HEK293 (cell line): ENCODE results near the gene OTX1.

Experiments used
- CTCF ChIA-PET: fragments of 350-600 bp; formaldehyde crosslinking; extraction: SDS; loops from one replicate; lab custom pipeline; 2021; ENCODE audit warnings: antibody characterized with exemption; lab: Yijun Ruan, JAX
- POLR2A ChIA-PET: fragments of 300-600 bp; formaldehyde crosslinking; extraction: SDS; loops from one replicate; lab custom pipeline; 2020; ENCODE audit warnings: antibody characterized with exemption, inconsistent platforms; lab: Yijun Ruan, JAX
- H3K27ac ChIP-seq: fragments of 200-500 bp; sonication (Bioruptor generic); 2 replicates; pipeline ENCODE4 v1.5.1; 2014; ENCODE audit warnings: low read depth, low read length, control low read depth, inconsistent platforms; ENCODE audit errors: extremely low read depth
- H3K36me3 ChIP-seq, 2 experiments: fragments of 200-500 bp in 1 of 2; sonication (Bioruptor generic) in 1 of 2; 1 replicate in 1 of 2; 2 replicates in 1 of 2; pipeline ENCODE4 v1.5.1; 2014 to 2017; ENCODE audit warnings: inconsistent platforms in 2 of 2, low read length in 2 of 2; ENCODE audit not compliant: control insufficient read depth in 2 of 2, insufficient read depth in 1 of 2
- H3K4me1 ChIP-seq: fragments of 200-500 bp; sonication (Bioruptor generic); 2 replicates; pipeline ENCODE4 v1.5.1; 2014; ENCODE audit warnings: mild to moderate bottlenecking, low read length, inconsistent platforms; ENCODE audit not compliant: control insufficient read depth, insufficient read depth
- H3K4me3 ChIP-seq: 2 replicates; pipeline ENCODE4 v1.5.1; 2011; ENCODE audit warnings: low read depth, mild to moderate bottlenecking, control low read depth, low read length, moderate library complexity
- H3K9me3 ChIP-seq: fragments of 200-500 bp; sonication (Bioruptor generic); 2 replicates; pipeline ENCODE4 v1.5.1; 2014; ENCODE audit warnings: low read depth, low read length, inconsistent platforms; ENCODE audit not compliant: control insufficient read depth, insufficient read depth
- CTCF ChIP-seq: fragments of 450-650 bp; formaldehyde crosslinking; IDR thresholded peaks from 2 replicates; pipeline ENCODE4 v1.5.1; 2016; ENCODE audit warnings: missing biosample characterization, missing genetic modification characterization
- GLI4 ChIP-seq: fragments of 450-650 bp; formaldehyde crosslinking; IDR thresholded peaks from 2 replicates; pipeline ENCODE4 v1.5.1; 2016; ENCODE audit warnings: missing biosample characterization, missing genetic modification characterization
- GLIS2 ChIP-seq: fragments of 450-650 bp; formaldehyde crosslinking; IDR thresholded peaks from 2 replicates; pipeline ENCODE4 v1.5.1; 2016; ENCODE audit warnings: missing biosample characterization, missing genetic modification characterization
- INSM2 ChIP-seq: fragments of 450-650 bp; formaldehyde crosslinking; IDR thresholded peaks from 2 replicates; pipeline ENCODE4 v1.5.1; 2016; ENCODE audit warnings: missing biosample characterization, missing genetic modification characterization
- SETDB1 ChIP-seq: IDR thresholded peaks from one replicate; pipeline ENCODE4 v1.6.1; 2017; ENCODE audit warnings: mild to moderate bottlenecking, low read length, moderate library complexity, mixed read lengths; ENCODE audit not compliant: insufficient read length
- TRIM28 ChIP-seq: IDR thresholded peaks from 2 replicates; pipeline ENCODE4 v1.6.1; 2011; ENCODE audit warnings: low read length, control low read depth, borderline replicate concordance
- WT1 ChIP-seq: fragments of 450-650 bp; formaldehyde crosslinking; IDR thresholded peaks from 2 replicates; pipeline ENCODE4 v1.5.1; 2016; ENCODE audit warnings: missing biosample characterization, missing genetic modification characterization
- ZBTB17 ChIP-seq: fragments of 450-650 bp; formaldehyde crosslinking; IDR thresholded peaks from 2 replicates; pipeline ENCODE4 v1.5.1; 2016; ENCODE audit warnings: missing biosample characterization, missing genetic modification characterization
- ZEB2 ChIP-seq: fragments of 450-650 bp; formaldehyde crosslinking; IDR thresholded peaks from 2 replicates; pipeline ENCODE4 v1.5.1; 2016; ENCODE audit warnings: missing biosample characterization, missing genetic modification characterization
- ZFHX2 ChIP-seq: fragments of 450-650 bp; formaldehyde crosslinking; conservative IDR thresholded peaks from 2 replicates; pipeline ENCODE4 v1.5.1; 2016; ENCODE audit warnings: missing biosample characterization, missing genetic modification characterization
- ZNF239 ChIP-seq: fragments of 450-650 bp; formaldehyde crosslinking; IDR thresholded peaks from 2 replicates; pipeline ENCODE4 v1.5.1; 2016; ENCODE audit warnings: missing biosample characterization, missing genetic modification characterization
- ZNF248 ChIP-seq: fragments of 450-650 bp; formaldehyde crosslinking; IDR thresholded peaks from 2 replicates; pipeline ENCODE4 v1.5.1; 2017; ENCODE audit warnings: missing biosample characterization, missing genetic modification characterization
- ZNF529 ChIP-seq: fragments of 450-650 bp; formaldehyde crosslinking; IDR thresholded peaks from 2 replicates; pipeline ENCODE4 v1.5.1; 2017; ENCODE audit warnings: missing genetic modification characterization, missing biosample characterization; ENCODE audit not compliant: insufficient replicate concordance
- ZNF549 ChIP-seq: fragments of 450-650 bp; IDR thresholded peaks from 2 replicates; pipeline ENCODE4 v1.5.1; 2018; ENCODE audit warnings: missing biosample characterization, missing genetic modification characterization, mild to moderate bottlenecking, inconsistent platforms, moderate library complexity
- ZNF558 ChIP-seq: fragments of 450-650 bp; formaldehyde crosslinking; IDR thresholded peaks from 2 replicates; pipeline ENCODE4 v1.5.1; 2016; ENCODE audit warnings: missing biosample characterization, missing genetic modification characterization
- ZNF580 ChIP-seq: fragments of 450-650 bp; formaldehyde crosslinking; IDR thresholded peaks from 2 replicates; pipeline ENCODE4 v1.5.1; 2016; ENCODE audit warnings: missing biosample characterization, missing genetic modification characterization
- ZNF600 ChIP-seq: fragments of 450-650 bp; formaldehyde crosslinking; IDR thresholded peaks from 2 replicates; pipeline ENCODE4 v1.5.1; 2016; ENCODE audit warnings: missing biosample characterization, missing genetic modification characterization
- ZNF677 ChIP-seq: fragments of 450-650 bp; IDR thresholded peaks from 2 replicates; pipeline ENCODE4 v1.5.0; 2018; ENCODE audit warnings: missing biosample characterization, mild to moderate bottlenecking, missing genetic modification characterization, moderate library complexity
- ZSCAN16 ChIP-seq: fragments of 450-650 bp; formaldehyde crosslinking; IDR thresholded peaks from 2 replicates; pipeline ENCODE4 v1.5.1; 2016; ENCODE audit warnings: missing biosample characterization, missing genetic modification characterization
- TF ChIP-seq, protein P1 (sequence below): fragments of 450-650 bp; formaldehyde crosslinking; IDR thresholded peaks from 2 replicates; pipeline ENCODE4 v1.5.1; 2016; ENCODE audit warnings: missing biosample characterization, missing genetic modification characterization, low read depth
- TF ChIP-seq, protein P2 (sequence below): fragments of 450-650 bp; formaldehyde crosslinking; IDR thresholded peaks from 2 replicates; pipeline ENCODE4 v1.5.1; 2017; ENCODE audit warnings: missing biosample characterization, missing genetic modification characterization
- TF ChIP-seq, protein P3 (sequence below): fragments of 450-650 bp; formaldehyde crosslinking; IDR thresholded peaks from 2 replicates; pipeline ENCODE4 v1.5.1; 2017; ENCODE audit warnings: missing biosample characterization, missing genetic modification characterization
- TF ChIP-seq, protein P4 (sequence below): fragments of 450-650 bp; formaldehyde crosslinking; IDR thresholded peaks from 2 replicates; pipeline ENCODE4; 2016; ENCODE audit warnings: missing biosample characterization, missing genetic modification characterization
- TF ChIP-seq, protein P5 (sequence below): fragments of 450-650 bp; formaldehyde crosslinking; IDR thresholded peaks from 2 replicates; pipeline ENCODE4 v1.5.1; 2016; ENCODE audit warnings: missing biosample characterization, missing genetic modification characterization
- TF ChIP-seq, protein P6 (sequence below): fragments of 450-650 bp; formaldehyde crosslinking; IDR thresholded peaks from 2 replicates; pipeline ENCODE4 v1.5.1; 2016; ENCODE audit warnings: missing biosample characterization, missing genetic modification characterization

Gene OTX1

GRCh38 chr2:63050334-63051041, at the start of gene OTX1:
Gene OTX1 (plus strand): TSS chr2:63050830. CDS start chr2:63052991, 2,161 bp downstream.
- peak within 1 kb of the TSS; percentile 99 for H3K27ac ChIP-seq
- ChIA-PET CTCF (no interaction called here), POLR2A (interaction anchor here (0.6 to 1.0 kb wide), 4 partner anchors 9 to 86 kb away, joined by 3 to 4 read pairs (median 4); no protein-coding TSS in a partner anchor)
- no peaks in the 10 kb centered on the region for H3K9me3 ChIP-seq
- H3K36me3 ChIP-seq, result peaks cover 0 to 32% of the 10 kb centered on the region in 2 experiments; a peak in 1 of 3 replicates
- peaks cover 2% of the 10 kb centered on the region; the same call in 1 of the 2 replicates for H3K4me1 ChIP-seq
- peak within 1 kb of the TSS; percentile 70 for H3K4me3 ChIP-seq
- TF ChIP-seq SETDB1 (no peak), ZNF600 (peak; percentile 19; the same call in 1 of the 2 replicates), CTCF (tag by site-specific recombination) (peak; percentile 57), ZNF580 (tag by site-specific recombination) (peak; percentile 60; the same call in 1 of the 2 replicates), ZEB2 (tag by site-specific recombination) (peak; percentile 69; the same call in 1 of the 2 replicates), ZNF239 (tag by site-specific recombination) (no peak), INSM2 (tag by site-specific recombination) (peak; percentile 27; the same call in 1 of the 2 replicates), ZFHX2 (tag by site-specific recombination) (peak; percentile 66), GLIS2 (tag by site-specific recombination) (peak; percentile 80), ZNF558 (no peak), WT1 (tag by site-specific recombination) (peak; percentile 67; the same call in 1 of the 2 replicates), ZBTB17 (tag by site-specific recombination) (peak; percentile 84), ZSCAN16 (no peak), GLI4 (tag by site-specific recombination) (no peak), ZNF549 (tag by site-specific recombination) (no peak), TRIM28 (no peak), ZNF677 (tag by site-specific recombination) (no peak), ZNF248 (tag by site-specific recombination) (no peak), ZNF529 (tag by site-specific recombination) (no peak)
- TF ChIP-seq, protein P1, sequence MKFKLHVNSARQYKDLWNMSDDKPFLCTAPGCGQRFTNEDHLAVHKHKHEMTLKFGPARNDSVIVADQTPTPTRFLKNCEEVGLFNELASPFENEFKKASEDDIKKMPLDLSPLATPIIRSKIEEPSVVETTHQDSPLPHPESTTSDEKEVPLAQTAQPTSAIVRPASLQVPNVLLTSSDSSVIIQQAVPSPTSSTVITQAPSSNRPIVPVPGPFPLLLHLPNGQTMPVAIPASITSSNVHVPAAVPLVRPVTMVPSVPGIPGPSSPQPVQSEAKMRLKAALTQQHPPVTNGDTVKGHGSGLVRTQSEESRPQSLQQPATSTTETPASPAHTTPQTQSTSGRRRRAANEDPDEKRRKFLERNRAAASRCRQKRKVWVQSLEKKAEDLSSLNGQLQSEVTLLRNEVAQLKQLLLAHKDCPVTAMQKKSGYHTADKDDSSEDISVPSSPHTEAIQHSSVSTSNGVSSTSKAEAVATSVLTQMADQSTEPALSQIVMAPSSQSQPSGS (tag by site-specific recombination), result no peak
- TF ChIP-seq, protein P2, sequence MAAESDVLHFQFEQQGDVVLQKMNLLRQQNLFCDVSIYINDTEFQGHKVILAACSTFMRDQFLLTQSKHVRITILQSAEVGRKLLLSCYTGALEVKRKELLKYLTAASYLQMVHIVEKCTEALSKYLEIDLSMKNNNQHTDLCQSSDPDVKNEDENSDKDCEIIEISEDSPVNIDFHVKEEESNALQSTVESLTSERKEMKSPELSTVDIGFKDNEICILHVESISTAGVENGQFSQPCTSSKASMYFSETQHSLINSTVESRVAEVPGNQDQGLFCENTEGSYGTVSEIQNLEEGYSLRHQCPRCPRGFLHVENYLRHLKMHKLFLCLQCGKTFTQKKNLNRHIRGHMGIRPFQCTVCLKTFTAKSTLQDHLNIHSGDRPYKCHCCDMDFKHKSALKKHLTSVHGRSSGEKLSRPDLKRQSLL (tag by site-specific recombination), result peak; percentile 80
- TF ChIP-seq, protein P3, sequence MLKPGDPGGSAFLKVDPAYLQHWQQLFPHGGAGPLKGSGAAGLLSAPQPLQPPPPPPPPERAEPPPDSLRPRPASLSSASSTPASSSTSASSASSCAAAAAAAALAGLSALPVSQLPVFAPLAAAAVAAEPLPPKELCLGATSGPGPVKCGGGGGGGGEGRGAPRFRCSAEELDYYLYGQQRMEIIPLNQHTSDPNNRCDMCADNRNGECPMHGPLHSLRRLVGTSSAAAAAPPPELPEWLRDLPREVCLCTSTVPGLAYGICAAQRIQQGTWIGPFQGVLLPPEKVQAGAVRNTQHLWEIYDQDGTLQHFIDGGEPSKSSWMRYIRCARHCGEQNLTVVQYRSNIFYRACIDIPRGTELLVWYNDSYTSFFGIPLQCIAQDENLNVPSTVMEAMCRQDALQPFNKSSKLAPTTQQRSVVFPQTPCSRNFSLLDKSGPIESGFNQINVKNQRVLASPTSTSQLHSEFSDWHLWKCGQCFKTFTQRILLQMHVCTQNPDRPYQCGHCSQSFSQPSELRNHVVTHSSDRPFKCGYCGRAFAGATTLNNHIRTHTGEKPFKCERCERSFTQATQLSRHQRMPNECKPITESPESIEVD, result no peak
- TF ChIP-seq, protein P4, sequence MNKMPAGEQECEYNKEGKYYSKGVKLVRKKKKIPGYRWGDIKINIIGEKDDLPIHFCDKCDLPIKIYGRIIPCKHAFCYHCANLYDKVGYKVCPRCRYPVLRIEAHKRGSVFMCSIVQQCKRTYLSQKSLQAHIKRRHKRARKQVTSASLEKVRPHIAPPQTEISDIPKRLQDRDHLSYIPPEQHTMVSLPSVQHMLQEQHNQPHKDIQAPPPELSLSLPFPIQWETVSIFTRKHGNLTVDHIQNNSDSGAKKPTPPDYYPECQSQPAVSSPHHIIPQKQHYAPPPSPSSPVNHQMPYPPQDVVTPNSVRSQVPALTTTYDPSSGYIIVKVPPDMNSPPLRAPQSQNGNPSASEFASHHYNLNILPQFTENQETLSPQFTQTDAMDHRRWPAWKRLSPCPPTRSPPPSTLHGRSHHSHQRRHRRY (tag by site-specific recombination), result no peak
- TF ChIP-seq, protein P5, sequence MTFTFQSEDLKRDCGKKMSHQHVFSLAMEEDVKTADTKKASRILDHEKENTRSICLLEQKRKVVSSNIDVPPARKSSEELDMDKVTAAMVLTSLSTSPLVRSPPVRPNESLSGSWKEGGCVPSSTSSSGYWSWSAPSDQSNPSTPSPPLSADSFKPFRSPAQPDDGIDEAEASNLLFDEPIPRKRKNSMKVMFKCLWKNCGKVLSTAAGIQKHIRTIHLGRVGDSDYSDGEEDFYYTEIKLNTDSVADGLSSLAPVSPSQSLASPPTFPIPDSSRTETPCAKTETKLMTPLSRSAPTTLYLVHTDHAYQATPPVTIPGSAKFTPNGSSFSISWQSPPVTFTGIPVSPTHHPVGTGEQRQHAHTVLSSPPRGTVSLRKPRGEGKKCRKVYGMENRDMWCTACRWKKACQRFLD (tag by site-specific recombination), result no peak
- TF ChIP-seq, protein P6, sequence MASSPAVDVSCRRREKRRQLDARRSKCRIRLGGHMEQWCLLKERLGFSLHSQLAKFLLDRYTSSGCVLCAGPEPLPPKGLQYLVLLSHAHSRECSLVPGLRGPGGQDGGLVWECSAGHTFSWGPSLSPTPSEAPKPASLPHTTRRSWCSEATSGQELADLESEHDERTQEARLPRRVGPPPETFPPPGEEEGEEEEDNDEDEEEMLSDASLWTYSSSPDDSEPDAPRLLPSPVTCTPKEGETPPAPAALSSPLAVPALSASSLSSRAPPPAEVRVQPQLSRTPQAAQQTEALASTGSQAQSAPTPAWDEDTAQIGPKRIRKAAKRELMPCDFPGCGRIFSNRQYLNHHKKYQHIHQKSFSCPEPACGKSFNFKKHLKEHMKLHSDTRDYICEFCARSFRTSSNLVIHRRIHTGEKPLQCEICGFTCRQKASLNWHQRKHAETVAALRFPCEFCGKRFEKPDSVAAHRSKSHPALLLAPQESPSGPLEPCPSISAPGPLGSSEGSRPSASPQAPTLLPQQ (tag by site-specific recombination), result no peak
